HepG2 (cell line): ENCODE data around the gene MDFIC. TPM values are rescaled to one million over a fixed set of nuclear protein-coding genes. Genes with fewer than 3 reads are reported as not detected.

Experiments used
- ATAC-seq: fragments of 200-7000 bp; cut with Tn5 transposase; 3 replicates; pipeline ENCODE4 v1.9.1; 2020; ENCODE audit warnings: mild to moderate bottlenecking, moderate library complexity
- BruUV-seq: library from RNA; stranded (reverse); fragments of 400-500 nt; replicated peaks from 2 replicates; lab custom pipeline; 2021; lab: Mats Ljungman, UMichigan
- CTCF ChIA-PET: fragments of 300-600 bp; formaldehyde crosslinking; extraction: SDS; loops from one replicate; lab custom pipeline; 2021; ENCODE audit warnings: low total read pairs, inconsistent platforms, low intra/inter-chr PET ratio; lab: Yijun Ruan, JAX
- POLR2A ChIA-PET: fragments of 350-600 bp; sonication (Branson Sonifier 250); formaldehyde crosslinking; loops from one replicate; lab custom pipeline; 2020; ENCODE audit warnings: antibody characterized with exemption, inconsistent platforms; lab: Yijun Ruan, JAX
- DNase-seq: peaks from one replicate; pipeline ENCODE4 v3.0.0-alpha.2; 2015; ENCODE audit warnings: low spot score
- FAIRE-seq: peaks from 3 replicates; lab custom pipeline; 2011; peaks lifted over from hg19 to GRCh38; lab: Jason Lieb, UNC
- H2AFZ ChIP-seq: one replicate; pipeline ENCODE4 v1.6.1; 2011; ENCODE audit warnings: low read length, inconsistent platforms
- H3K27ac ChIP-seq: fragments of 300-600 bp; 3 replicates; pipeline ENCODE4 v1.8.0; 2011; ENCODE audit warnings: mixed run types, mild to moderate bottlenecking, mixed read lengths, low read length, inconsistent platforms; ENCODE audit not compliant: insufficient read depth; ENCODE audit errors: extremely low read length
- H3K27me3 ChIP-seq, 2 experiments: fragments of 200-600 bp in 1 of 2; 2 replicates in 1 of 2; 3 replicates in 1 of 2; pipeline versions ENCODE4 v1.6.0 to v1.8.0; 2011; ENCODE audit warnings: low read length in 2 of 2, mild to moderate bottlenecking in 2 of 2, moderate library complexity in 2 of 2, inconsistent platforms in 1 of 2; ENCODE audit not compliant: insufficient read depth in 2 of 2, control insufficient read depth in 1 of 2
- H3K36me3 ChIP-seq, 2 experiments: fragments of 200-600 bp in 1 of 2; replicated peaks in 1 of 2; 2 replicates in 1 of 2; 3 replicates in 1 of 2; pipeline versions ENCODE4 v1.5.1 to v1.8.0; 2011; ENCODE audit warnings: low read length in 2 of 2, inconsistent platforms in 1 of 2; ENCODE audit not compliant: insufficient read depth in 2 of 2, control insufficient read depth in 1 of 2
- H3K4me1 ChIP-seq: 2 replicates; pipeline ENCODE4 v1.5.1; 2012; ENCODE audit warnings: low read length, inconsistent platforms; ENCODE audit not compliant: insufficient read depth
- H3K4me2 ChIP-seq: 2 replicates; pipeline ENCODE4 v1.6.0; 2011; ENCODE audit warnings: low read depth, low read length, inconsistent platforms
- H3K4me3 ChIP-seq, 3 experiments: fragments of 200-600 bp in 1 of 3; sonication (generic), shearing (Covaris generic) in 1 of 3; replicated peaks in 1 of 3; 2 replicates each; pipeline ENCODE4 v1.5.1; 2011 to 2016; ENCODE audit warnings: low read length in 3 of 3, inconsistent platforms in 2 of 3, low read depth in 2 of 3, mild to moderate bottlenecking in 2 of 3, control low read depth in 1 of 3, mixed read lengths in 1 of 3; ENCODE audit not compliant: insufficient read depth in 1 of 3
- H3K79me2 ChIP-seq: one replicate; pipeline ENCODE4 v1.6.1; 2011; ENCODE audit warnings: low read length, inconsistent platforms; ENCODE audit not compliant: insufficient read depth
- H3K9ac ChIP-seq: 2 replicates; pipeline ENCODE4 v1.6.0; 2011; ENCODE audit warnings: mild to moderate bottlenecking, low read depth, low read length, inconsistent platforms; ENCODE audit not compliant: insufficient read depth
- H3K9me3 ChIP-seq: 2 replicates; pipeline ENCODE4 v1.5.1; 2012; ENCODE audit warnings: mild to moderate bottlenecking, low read length
- H4K20me1 ChIP-seq: 2 replicates; pipeline ENCODE4 v1.6.0; 2011; ENCODE audit warnings: inconsistent platforms, mild to moderate bottlenecking, low read length, moderate library complexity; ENCODE audit not compliant: insufficient read depth
- ATF7-NPFF ChIP-seq: sonication (generic); formaldehyde crosslinking; IDR thresholded peaks from 2 replicates; pipeline ENCODE4 v1.8.1; 2023; ENCODE audit warnings: mild to moderate bottlenecking, low read depth, missing genetic modification reagents, moderate library complexity
- HCFC1 ChIP-seq: fragments of 150-350 bp; IDR thresholded peaks from 2 replicates; pipeline ENCODE4 v1.6.1; 2014; ENCODE audit warnings: low read depth, low read length
- JUND ChIP-seq: sonication (generic); formaldehyde crosslinking; IDR thresholded peaks from 2 replicates; pipeline ENCODE4 v1.8.0; 2022; ENCODE audit warnings: mild to moderate bottlenecking, missing genetic modification reagents
- MIER3 ChIP-seq: IDR thresholded peaks from 2 replicates; pipeline ENCODE4 v1.6.1; 2016; ENCODE audit warnings: missing compliant biosample characterization, borderline replicate concordance
- SRSF4 ChIP-seq: fragments of 200-400 bp; formaldehyde crosslinking; IDR thresholded peaks from one replicate; pipeline ENCODE4 v1.6.1; 2018; ENCODE audit warnings: mild to moderate bottlenecking, low read depth, low read length, moderate library complexity; ENCODE audit not compliant: poor library complexity, severe bottlenecking
- ZBTB37 ChIP-seq: sonication (generic); formaldehyde crosslinking; IDR thresholded peaks from 2 replicates; pipeline ENCODE4 v1.4.0; 2020; ENCODE audit warnings: mild to moderate bottlenecking, missing genetic modification reagents
- ZNF280B ChIP-seq: sonication (generic); formaldehyde crosslinking; IDR thresholded peaks from 2 replicates; pipeline ENCODE4 v1.5.0; 2020; ENCODE audit warnings: missing genetic modification reagents, mild to moderate bottlenecking, borderline replicate concordance
- ZNF326 ChIP-seq: sonication (generic); formaldehyde crosslinking; IDR thresholded peaks from 2 replicates; pipeline ENCODE4 v1.4.0; 2020; ENCODE audit warnings: missing genetic modification reagents, borderline replicate concordance
- ZNF616 ChIP-seq: sonication (generic); formaldehyde crosslinking; IDR thresholded peaks from 2 replicates; pipeline ENCODE4 v1.5.0; 2020; ENCODE audit warnings: low read depth, mild to moderate bottlenecking, missing genetic modification reagents
- ZSCAN20 ChIP-seq: sonication (generic); formaldehyde crosslinking; IDR thresholded peaks from 2 replicates; pipeline ENCODE4 v1.4.0; 2020; ENCODE audit warnings: missing genetic modification reagents, mild to moderate bottlenecking, borderline replicate concordance
- WGBS: methylation state at CpG from one replicate; pipeline ENCODE4 v1.1.6; 2017; ENCODE audit warnings: low lambda C conversion rate; 5-methylcytosine and 5-hydroxymethylcytosine counted together
- in situ Hi-C: cut with HindIII; loops from 2 replicates; pipeline ENCODE4 v1.10.0; 2017; ENCODE audit warnings: low pct_unique_long_range_greater_than_20kb; ENCODE audit not compliant: extremely low pct_ligation_motif_present
- intact Hi-C: fragments of 100-400 bp; cut with micrococcal nuclease; formaldehyde crosslinking; loops from one replicate; pipeline ENCODE4 v1.10.0; 2022; ENCODE audit not compliant: unreplicated experiment
- polyA plus RNA-seq, 8 experiments: library from polyadenylated mRNA; depleted of rRNA in 3 of 8; stranded (reverse) in 7 of 8; unstranded in 1 of 8; fragments of >200 nt; fragmentation: Illumina TruSeq in 4 of 8; extraction: Trizol in 4 of 8; gene quantifications; 2 replicates each; pipeline versions ENCODE4 v1.2.1 to v1.2.3, GENCODE V29; 2011 to 2016; ENCODE audit warnings: low read depth in 4 of 8, missing spikeins in 1 of 8, mixed read lengths in 1 of 8; ENCODE audit not compliant: insufficient read depth in 1 of 8
- total RNA-seq, 5 experiments: library from RNA; depleted of rRNA; stranded (reverse); fragments of >200 nt; fragmentation: Illumina TruSeq; extraction: Trizol; gene quantifications; 2 replicates each; pipeline ENCODE4 v1.2.3, GENCODE V29; 2016; ENCODE audit warnings: low read depth in 1 of 5

MDFIC gene
- total and polyA plus RNA-seq, 2 of the 13 experiments (the other 11 are each of a cell fraction or from before 2014, with no cell fraction given): 0.13 TPM; not detected in 1

GRCh38 chr7:114972567-114972966, 50.7 kb downstream of the MDFIC start:
- in situ Hi-C loops: no loop called here
- no peak overlapping the region for H3K4me3 ChIP-seq
- ChIA-PET POLR2A (no interaction called here), CTCF (no interaction called here)
- no peak overlapping the region for H3K27ac ChIP-seq
- H3K36me3 ChIP-seq: no peaks in the 10 kb centered on the region
- no peaks in the 10 kb centered on the region for H4K20me1 ChIP-seq
- H3K79me2 ChIP-seq: no peaks in the 10 kb centered on the region
- H2AFZ ChIP-seq: no peak overlapping the region
- H3K9ac ChIP-seq: no peak overlapping the region
- TF ChIP-seq ZNF326 (CRISPR knock-in tag): no peak
- no peak for TF ChIP-seq HCFC1
- no peak for TF ChIP-seq ZNF616
- no peak for TF ChIP-seq ZSCAN20
- TF ChIP-seq ATF7-NPFF (CRISPR knock-in tag): no peak
- TF ChIP-seq SRSF4: no peak
- no peak for TF ChIP-seq JUND
- no peak for TF ChIP-seq ZBTB37 (CRISPR knock-in tag)
- TF ChIP-seq ZNF280B: no peak
- no peak for TF ChIP-seq MIER3 (CRISPR knock-in tag)
- 33% methylated on average over 3 of the region's 3 CpGs for WGBS
- H3K9me3 ChIP-seq: no peaks in the 10 kb centered on the region
- no TSS peak for BruUV-seq
- no peaks in the 10 kb centered on the region for H3K27me3 ChIP-seq
- H3K4me1 ChIP-seq: no peaks in the 10 kb centered on the region
- no peak overlapping the region for H3K4me2 ChIP-seq
- FAIRE-seq: no peak
- intact Hi-C loops: no loop called here
- DNase-seq: no peak
- no peak for ATAC-seq
